HG03045 (cell line): Measurements from ENCODE around the gene SOCS6.
"Not testable (repeated sequence)": the region's sequence is repeated elsewhere in the genome, so short reads cannot be mapped to it uniquely, and the experiment has no call there.

Source experiments
- ATAC-seq: cut with Tn5 transposase; IDR thresholded peaks from one replicate; pipeline ENCODE4 v1.9.1; 2021; ENCODE audit warnings: mild to moderate bottlenecking, moderate library complexity; ENCODE audit not compliant: unreplicated experiment

The SOCS6 gene, protein sequence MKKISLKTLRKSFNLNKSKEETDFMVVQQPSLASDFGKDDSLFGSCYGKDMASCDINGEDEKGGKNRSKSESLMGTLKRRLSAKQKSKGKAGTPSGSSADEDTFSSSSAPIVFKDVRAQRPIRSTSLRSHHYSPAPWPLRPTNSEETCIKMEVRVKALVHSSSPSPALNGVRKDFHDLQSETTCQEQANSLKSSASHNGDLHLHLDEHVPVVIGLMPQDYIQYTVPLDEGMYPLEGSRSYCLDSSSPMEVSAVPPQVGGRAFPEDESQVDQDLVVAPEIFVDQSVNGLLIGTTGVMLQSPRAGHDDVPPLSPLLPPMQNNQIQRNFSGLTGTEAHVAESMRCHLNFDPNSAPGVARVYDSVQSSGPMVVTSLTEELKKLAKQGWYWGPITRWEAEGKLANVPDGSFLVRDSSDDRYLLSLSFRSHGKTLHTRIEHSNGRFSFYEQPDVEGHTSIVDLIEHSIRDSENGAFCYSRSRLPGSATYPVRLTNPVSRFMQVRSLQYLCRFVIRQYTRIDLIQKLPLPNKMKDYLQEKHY

DNA sequence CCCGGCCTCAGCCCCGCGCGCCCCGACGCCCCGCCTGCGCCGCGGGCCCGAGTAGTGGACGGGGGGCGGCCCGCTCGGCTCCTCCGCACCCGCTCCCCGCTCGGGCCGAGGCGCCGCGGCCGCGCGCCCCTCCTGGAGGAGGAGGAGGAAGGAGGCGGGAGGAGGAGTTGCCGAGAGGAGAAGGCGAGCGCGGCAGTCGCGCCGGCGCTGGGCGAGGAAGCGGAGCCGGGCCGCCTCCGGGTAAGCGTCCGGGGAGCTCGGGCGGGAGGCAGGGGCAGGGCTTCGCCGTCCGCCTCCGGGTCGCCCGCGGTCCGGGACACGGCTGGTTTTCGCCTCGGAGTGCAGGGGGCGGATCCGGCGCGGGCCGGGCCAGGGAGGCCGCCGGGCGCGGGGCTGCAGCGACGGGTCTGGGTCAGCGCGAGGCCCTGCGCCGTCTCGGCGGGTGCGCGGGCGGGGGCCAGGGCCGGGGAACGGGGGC is at the start of gene SOCS6:
Gene SOCS6, plus strand, starts transcription at position 195 of the 478 bp plus-strand sequence. CDS start 35,624 bp downstream, outside the sequence.
- ATAC-seq, result peak; percentile 73

DNA sequence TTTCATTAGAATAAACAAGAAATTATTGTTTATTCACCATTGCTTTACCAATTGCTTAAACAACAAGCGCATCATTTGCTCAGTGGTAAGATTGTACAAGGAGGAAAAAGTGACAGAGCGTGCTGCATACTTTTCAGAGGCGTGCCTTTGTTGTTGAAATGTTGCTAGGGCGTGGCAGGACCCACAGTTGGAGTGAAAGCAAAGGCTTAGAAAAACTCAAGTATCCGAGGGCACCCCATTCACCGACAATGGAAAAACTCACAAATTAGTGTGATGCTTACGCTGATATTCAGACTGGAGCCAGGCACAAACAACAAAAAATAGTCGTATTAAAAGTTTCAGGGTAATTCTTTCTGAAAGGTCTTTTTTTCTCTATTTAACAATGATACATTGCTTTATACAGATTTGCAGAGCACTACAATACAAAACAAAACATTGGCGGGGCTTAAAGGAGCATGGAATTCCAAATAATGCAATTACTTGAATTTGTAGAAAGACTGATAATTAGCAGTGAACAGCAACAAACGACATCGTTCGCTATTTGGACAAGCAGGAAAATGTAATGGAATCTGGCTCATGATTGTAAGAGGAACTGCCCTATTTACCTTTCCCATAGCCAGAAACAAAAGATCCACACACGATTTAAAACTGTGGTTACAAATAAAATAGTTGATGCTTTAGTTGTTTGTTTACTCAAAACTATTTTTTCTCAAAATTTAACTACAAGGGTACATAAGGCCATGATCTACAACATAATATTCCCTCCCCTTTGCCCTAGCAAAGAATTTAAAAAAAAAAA is 45.5 kb upstream of the SOCS6 start:
- no peak for ATAC-seq

DNA sequence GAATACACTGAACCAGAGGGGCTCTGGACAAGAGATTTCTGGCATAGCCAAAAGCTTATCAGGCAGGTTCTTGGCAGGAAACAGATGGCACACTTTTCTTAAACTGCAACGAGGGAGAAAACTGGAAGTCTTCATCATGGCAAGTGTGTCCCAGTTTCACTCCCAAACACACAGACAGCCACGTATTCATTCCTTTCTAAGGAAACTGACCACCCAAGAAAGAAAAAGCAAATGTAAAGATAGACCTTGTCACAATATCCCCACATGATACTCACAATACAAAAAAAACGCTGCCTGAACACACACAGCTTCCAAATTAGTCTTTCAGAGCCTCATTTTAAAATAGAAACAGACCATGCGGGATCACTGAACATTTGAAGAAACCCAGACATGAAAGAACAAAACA is 42.8 kb upstream of the SOCS6 start:
- ATAC-seq, result no peak

DNA sequence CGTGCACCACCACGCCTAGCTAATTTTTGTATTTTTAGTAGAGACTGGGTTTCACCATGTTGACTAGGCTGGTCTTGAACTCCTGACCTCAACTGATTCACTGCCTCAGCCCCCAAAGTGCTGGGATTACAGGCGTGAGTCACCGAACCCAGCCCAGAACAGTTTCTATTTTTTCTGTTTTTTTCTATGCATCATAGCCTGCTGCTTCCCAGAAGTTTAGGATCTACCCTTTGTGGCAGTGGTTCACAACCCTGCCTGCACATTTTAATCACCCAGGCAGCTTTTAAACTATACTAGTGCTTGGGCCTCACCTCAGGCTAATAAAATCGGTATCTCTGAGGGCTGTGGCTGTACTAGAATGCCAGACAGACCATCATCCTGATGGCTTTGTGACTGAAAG is 39.7 kb upstream of the SOCS6 start:
- no peak for ATAC-seq

DNA sequence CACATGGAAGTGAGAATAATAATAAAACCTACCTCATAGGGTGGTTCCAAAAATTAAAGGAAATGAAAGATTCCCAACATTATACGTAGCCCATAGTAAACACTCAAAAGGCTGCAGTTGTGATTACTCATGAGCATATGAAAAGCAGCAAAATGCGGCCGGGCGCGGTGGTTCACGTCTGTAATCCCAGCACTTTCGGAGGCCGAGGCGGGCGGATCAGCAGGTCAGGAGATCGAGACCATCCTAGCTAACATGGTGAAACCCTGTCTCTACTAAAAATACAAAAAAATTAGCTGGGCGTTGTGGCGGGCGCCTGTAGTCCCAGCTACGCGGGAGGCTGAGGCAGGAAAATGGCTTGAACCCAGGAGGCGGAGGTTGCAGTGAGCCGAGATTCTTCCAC is 39.0 kb upstream of the SOCS6 start:
- not testable (repeated sequence) for ATAC-seq

DNA sequence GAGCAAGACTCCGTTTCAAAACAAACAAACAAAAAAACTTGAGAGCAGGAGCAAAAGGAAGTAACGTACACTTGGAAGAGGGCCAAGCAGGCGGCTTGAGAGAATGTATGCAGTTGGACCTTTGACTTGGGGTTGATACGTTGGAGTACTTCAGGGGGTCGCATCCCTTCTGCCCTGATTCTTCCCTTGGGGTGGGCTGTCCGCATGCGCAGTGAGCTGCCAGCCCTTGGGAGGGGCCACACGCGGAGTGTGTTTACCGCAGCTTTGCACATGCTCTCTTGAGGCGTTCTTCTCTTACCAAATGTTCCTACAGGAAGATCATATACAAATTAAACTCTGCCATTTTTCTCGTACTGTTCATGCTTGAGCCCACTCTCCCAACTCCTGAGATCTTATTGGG is 38.1 kb upstream of the SOCS6 start:
- ATAC-seq, result no peak

DNA sequence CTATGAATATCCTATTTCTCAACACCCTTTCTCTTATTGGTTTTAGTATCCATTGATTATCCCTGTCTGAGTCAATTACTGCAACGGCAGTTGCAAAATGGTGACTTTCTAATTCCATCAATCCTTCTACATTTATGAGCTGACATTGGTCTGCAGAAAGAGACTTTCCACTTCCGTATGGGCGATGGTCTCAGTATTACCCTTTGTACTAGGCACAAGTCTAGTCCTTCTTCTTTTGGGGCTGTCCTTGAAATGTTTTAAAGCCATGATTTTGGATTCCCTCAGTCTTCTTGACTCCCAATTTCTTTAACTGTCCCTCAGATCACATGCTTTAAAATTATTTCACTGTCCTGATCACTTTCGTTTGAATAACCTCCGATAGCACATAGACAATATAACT is 32.7 kb upstream of the SOCS6 start:
- no peak for ATAC-seq

DNA sequence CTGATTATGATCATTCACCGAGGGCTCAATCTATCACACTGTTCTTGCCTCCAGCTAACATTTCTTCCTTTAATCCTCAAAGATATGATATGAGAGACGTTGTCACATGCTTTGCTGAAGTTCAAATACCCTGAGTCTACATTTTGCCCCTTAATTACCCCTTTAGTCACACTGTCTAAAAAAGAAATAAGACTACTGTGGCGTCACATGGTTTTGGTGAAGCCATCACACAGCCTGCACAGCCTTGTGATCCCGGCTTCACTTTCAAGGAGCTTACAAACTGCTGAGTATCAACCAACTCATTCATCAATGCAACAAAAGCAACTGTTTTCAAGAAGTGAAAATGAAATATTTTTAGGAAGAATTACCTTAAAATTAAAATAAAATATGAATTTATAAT is 31.9 kb upstream of the SOCS6 start:
- ATAC-seq, result no peak

DNA sequence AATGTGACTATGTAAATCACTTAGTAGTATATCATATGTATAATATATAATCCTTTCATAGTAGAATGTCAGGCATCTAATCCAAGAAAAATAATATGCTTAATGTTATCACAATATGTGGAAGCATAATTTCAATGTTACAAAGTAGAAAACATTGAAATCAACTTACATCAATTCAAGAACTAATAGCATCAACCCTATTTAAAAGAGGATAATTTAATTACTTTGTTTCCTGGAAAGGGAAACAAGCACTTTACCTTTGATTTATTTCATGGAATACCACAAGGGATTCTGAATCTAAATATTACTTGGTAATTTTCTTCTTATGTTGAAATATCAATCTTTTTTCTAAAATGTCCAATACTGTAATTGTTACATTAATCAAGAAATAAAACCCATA is 30.6 kb upstream of the SOCS6 start:
- no peak for ATAC-seq

DNA sequence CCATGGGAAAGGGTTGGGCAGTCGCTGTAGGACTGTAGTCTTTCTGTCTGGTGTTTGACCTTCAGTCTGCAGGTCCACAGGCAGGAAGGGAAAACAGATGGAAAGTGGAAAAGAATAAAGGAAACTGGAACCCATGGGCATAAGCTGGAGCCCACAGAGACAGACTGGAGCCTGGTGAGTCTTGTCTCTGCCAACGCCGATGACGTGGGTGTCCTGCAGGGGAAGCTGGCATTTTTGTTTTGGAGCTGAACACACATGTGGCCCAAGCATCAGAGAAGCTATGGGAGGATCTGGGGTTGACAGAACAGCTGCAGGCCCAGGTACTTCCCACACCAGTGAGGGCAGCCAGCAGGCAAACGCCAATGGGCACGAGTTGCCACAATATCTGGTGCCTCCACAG is 28.2 kb upstream of the SOCS6 start:
- ATAC-seq, result no peak

DNA sequence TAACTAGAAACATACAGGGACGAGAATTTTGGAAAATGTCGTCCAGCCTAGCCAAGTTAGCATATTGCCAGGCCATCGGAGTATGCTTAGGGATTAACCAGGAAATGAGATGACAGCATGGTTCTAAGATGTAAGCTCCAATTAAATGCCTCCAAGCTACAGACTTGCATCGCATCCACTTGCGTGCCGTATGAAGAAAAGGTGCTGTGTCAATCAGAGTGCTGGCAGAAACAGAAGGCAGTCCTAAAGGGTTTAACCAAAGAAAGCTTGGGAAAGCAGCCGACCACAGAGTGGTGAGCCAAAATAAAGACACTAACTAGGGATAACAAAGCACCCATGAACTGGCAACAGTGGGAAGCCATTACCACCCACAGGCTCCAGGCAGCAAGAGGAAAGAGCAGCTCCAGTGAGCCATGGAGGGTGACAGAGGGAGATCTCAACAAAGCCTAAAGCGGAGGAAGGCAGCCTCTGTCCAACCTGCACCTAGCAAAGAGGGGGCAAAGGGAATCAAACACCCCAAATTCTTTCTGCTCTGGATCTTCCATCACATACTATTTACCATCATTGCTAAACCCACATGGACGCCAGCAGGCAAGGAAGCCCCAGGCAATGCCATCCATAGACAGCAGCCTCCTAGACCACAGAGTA is 27.6 kb upstream of the SOCS6 start:
- no peak for ATAC-seq

DNA sequence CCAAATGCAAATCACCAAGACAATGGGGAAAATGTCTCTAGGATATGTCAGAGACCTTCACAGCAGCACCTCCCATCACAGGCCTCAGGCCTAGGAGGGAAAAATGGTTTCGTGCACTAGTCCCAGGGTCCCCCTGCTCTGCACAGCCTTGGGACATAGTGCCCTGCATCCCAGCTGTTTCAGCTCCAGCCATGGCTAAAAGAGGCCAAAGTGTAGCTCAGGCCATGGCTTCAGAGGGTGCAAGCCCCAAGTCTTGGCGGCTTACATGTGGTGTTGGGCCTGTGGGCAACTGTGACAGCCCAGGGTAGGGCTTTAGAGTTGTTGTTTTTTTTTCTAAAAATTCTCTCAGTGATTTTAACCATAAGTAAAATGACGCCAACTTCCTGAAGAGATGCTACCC is 25.5 kb upstream of the SOCS6 start:
- no peak for ATAC-seq

DNA sequence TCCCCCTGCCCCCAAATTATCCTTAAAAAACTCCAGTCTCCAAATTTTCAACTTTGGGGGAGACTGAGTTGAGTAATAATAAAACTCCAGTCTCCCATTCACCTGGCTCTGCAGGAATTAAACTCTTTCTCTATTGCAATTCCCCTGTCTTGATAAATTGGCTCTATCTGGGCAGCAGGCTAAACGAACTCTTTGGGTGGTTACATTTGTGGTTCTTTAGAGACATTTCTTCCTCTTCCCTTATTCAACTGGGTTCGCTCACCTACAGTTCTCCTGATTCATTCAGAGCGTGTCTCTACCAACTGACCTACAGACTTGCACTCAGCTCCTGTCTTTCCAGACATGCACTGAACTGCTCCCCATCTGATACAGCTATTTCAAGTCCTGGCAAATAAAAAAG is 17.1 kb upstream of the SOCS6 start:
- ATAC-seq, result no peak

DNA sequence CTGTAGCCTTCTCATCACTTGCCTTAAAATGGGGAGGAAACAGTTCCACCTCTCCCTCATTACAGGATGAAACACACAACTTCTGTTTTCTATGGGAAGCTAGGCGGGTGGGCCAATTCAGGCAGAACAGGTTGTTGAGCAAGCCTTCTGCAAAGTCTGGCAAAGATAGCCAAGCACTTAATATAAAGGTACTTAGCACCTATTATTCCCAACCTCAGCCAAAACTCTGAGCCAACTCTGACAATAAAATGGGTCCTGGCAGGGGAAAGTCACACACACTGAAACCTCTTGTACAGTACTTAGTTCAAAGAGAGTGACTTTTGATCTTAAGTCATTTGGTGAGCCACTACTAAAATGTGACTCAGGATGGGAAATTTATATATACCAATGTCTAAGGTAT is 15.8 kb upstream of the SOCS6 start:
- no peak for ATAC-seq

DNA sequence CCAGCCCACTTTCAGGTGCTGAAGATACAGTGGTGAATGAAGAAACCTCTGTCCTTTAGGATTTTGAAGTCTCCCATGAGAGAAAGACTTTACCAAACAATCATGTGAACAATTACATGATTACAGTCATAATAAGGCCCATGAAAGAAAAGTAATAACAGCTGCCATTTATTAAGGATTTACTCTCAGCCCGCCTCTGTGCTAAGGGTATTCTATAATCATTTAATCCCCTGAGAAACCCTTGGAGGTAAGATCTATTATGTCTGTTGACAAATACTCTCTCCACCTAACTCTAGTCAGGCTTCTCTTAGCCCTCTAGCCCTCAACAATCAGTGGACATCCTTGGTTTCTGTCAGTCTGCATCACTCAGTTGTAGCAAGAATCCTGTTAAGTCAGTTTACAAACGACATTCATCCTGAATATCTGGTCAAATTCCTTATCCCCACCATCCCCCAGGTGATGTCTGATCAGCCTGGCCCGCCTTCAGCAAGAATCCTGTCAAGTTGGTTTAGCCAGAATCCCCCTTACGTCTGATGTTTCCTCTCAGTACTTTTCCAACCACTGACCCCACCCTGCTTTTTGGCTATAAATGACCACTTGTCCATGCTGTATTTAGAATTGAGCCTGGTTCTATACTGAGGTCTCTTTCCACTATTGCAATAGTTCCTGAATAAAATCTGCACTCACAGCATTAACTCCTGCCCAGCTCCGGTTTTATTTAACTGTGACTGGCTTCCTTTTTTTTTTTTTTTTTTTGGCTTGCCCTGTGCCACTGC is 12.2 kb upstream of the SOCS6 start:
- no peak for ATAC-seq

DNA sequence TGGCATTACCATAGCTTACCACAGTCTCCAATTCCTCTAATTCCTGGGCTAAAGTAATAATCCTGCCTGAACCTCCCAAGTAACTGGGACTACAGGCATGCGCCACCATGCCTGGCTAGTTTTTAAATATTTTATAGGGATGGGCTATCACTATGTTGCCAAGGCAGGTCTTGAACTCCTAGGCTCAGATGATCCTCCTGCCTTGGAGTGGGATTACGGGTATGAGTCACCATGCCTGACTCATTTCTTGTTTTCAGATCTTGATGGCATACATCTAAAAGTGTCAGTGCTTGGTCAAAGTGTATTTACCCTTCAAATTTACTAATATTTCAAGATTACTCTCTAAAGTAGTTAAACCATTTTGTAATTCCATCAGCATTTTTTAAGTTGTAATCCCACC is 9.4 kb upstream of the SOCS6 start:
- ATAC-seq, result no peak

DNA sequence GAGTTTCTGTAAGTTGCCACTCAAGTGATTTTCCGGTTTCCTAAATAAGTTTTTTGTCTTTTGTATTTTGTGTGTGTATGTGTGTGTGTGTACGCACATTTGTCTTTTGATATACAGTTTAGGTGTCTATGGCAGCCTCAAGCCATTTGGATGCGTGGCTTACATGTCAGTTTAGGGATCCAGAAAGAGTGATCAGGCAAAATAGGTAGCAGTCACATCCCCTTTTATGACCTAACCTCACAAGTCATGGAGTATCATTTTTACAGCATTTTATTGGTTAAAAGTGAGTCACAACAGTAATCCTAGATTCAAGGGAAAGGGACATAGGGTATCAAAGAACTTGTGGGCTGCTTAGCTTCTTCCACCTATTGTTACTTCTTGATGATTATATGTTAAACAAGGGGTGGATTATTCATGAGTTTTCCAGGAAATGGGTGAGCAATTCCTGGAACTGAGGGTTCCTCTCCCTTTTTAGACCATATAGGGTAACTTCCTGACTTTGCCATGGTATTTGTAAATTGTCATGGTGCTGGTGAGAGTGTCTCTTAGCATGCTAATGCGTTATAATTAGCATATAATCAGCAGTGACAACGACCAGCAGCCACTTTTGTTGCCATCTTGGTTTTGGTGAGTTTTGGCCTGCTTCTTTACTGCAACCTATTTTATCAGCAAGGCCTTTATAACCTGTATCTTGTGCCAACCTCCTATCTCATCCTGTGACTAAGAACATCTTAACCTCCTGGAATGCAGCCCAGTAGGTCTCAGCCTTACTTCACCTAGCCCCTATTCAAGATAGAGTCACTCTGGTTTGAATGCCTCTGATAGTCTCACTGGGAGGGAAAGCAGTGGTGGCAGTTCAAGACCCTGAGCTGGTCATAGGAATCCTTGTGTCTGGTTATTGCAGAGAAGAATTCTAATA is 8.6 kb upstream of the SOCS6 start:
- no peak for ATAC-seq

DNA sequence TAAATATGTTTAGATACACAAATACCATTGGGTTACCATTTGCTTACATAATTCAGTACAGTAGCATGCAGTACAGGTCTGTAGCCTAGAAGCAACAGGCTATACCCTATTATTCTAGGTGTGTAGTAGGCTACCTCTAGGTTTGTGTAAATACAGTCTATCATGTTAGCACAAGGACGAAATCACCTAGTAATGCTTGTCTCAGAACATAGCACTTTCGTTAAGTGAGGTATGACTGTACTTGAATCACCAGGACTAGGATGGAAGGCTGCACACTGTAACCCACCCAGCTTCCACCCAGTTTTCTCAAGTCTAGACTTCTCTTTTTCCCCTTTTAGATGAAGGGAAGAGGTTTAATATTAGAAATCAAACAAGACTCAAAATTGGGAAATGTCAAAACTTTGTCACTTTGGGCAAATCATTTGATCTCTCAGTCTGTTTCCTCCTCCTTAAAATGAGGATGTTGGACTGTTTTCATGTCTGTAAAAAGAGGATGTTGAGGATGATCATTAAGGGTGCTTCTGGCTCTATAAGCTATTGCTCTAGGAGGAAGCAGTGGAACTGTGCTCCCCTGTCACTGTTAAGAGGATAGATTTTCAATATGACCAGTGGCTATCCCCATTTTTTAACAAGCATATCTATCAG is 3.7 kb upstream of the SOCS6 start:
- no peak for ATAC-seq

DNA sequence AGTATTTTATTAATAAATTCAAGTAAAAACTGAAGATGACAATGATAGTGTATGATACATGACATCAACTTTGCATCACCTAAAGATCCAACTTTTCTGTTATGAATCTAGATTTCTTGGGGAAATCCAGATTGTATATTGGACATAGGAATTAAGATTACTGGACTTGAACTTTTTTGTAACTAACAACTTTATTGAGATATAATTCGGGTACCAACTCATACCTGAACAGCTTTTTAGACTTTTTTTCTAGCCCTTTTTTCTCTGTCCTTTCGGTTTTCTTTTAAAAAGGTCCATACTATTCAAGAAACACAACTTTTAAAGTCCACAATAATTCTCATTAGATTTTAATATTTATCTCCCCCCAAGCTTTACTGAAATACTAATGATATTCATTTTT is 1.1 kb upstream of the SOCS6 start:
- ATAC-seq, result no peak
